Lower lobe of right lung (tissue), 2 donors: ENCODE data around the gene DENND10. TPM values are rescaled to one million over a fixed set of nuclear protein-coding genes. Genes with fewer than 3 reads are reported as not detected.

ENCODE experiments used
- ATAC-seq, 2 donors: fragments of 200-7000 bp; cut with Tn5 transposase; one replicate each; pipeline ENCODE4 v1.9.1; 2020 to 2022; ENCODE audit warnings: mild to moderate bottlenecking in 2 of 2, moderate library complexity in 2 of 2
- DNase-seq: peaks from one replicate; pipeline ENCODE4 v3.0.0-alpha.2; 2020
- H3K27ac ChIP-seq: fragments of 200-600 bp; one replicate; pipeline ENCODE4 v1.8.0; 2022
- H3K27me3 ChIP-seq: fragments of 200-600 bp; one replicate; pipeline ENCODE4 v1.8.0; 2022; ENCODE audit warnings: low read depth
- H3K36me3 ChIP-seq: fragments of 200-600 bp; one replicate; pipeline ENCODE4 v1.8.0; 2022; ENCODE audit warnings: mild to moderate bottlenecking
- H3K4me1 ChIP-seq: fragments of 200-600 bp; one replicate; pipeline ENCODE4 v1.8.0; 2022
- H3K4me3 ChIP-seq: fragments of 200-600 bp; one replicate; pipeline ENCODE4 v1.8.0; 2022; ENCODE audit warnings: mild to moderate bottlenecking
- H3K9me3 ChIP-seq: fragments of 200-600 bp; one replicate; pipeline ENCODE4 v1.8.0; 2022
- CTCF ChIP-seq: fragments of 200-600 bp; IDR thresholded peaks from one replicate; pipeline ENCODE4 v1.8.0; 2022; ENCODE audit warnings: antibody characterized with exemption, mild to moderate bottlenecking
- intact Hi-C: fragments of 100-400 bp; cut with DNase I; formaldehyde crosslinking; loops from one replicate; pipeline ENCODE4 v1.11.0; 2022
- total RNA-seq: library from RNA; stranded (reverse); fragmentation: NEBNext Ultra II Directional; extraction: Animal tissue kit (Norgen Biotek cat#: 25700); gene quantifications from one replicate; pipeline ENCODE4 v1.2.1, GENCODE V29; 2021
- donor health status: DM: no; HTN: yes; CAD: no; lungs with severe emphysema.

The DENND10 gene
- total RNA-seq, 1 donor from 2014 or later: 33.8 TPM

GRCh38 chr10:119119400-119119799, 15.5 kb downstream of the DENND10 start:
- intact Hi-C loops: no loop called here
- Histone ChIP-seq H3K4me3 (no peak overlapping the region), H3K4me1 (no peaks in the 10 kb centered on the region), H3K27me3 (no peaks in the 10 kb centered on the region), H3K27ac (no peak overlapping the region), H3K36me3 (peaks cover 84% of the 10 kb centered on the region), H3K9me3 (no peaks in the 10 kb centered on the region)
- ATAC-seq: no peak
- DNase-seq: no peak
- TF ChIP-seq CTCF: no peak

GRCh38 chr10:119120413-119120867, 16.5 kb downstream of the DENND10 start:
- no peaks in the 10 kb centered on the region for H3K27me3 ChIP-seq
- peaks cover 87% of the 10 kb centered on the region for H3K36me3 ChIP-seq
- H3K9me3 ChIP-seq: no peaks in the 10 kb centered on the region
- no peak overlapping the region for H3K4me3 ChIP-seq
- H3K27ac ChIP-seq: peak overlapping the region; percentile 19
- TF ChIP-seq CTCF: no peak
- DNase-seq (no peak), ATAC-seq (no peak)
- intact Hi-C loops: no loop called here
- no peaks in the 10 kb centered on the region for H3K4me1 ChIP-seq

GRCh38 chr10:119120875-119121274, 17.0 kb downstream of the DENND10 start:
- no peak for TF ChIP-seq CTCF
- Histone ChIP-seq H3K27ac (no peak overlapping the region), H3K27me3 (no peaks in the 10 kb centered on the region), H3K9me3 (no peaks in the 10 kb centered on the region), H3K36me3 (peaks cover 87% of the 10 kb centered on the region), H3K4me3 (no peak overlapping the region), H3K4me1 (no peaks in the 10 kb centered on the region)
- intact Hi-C loops: no loop called here
- no peak for DNase-seq
- no peak for ATAC-seq

DNA sequence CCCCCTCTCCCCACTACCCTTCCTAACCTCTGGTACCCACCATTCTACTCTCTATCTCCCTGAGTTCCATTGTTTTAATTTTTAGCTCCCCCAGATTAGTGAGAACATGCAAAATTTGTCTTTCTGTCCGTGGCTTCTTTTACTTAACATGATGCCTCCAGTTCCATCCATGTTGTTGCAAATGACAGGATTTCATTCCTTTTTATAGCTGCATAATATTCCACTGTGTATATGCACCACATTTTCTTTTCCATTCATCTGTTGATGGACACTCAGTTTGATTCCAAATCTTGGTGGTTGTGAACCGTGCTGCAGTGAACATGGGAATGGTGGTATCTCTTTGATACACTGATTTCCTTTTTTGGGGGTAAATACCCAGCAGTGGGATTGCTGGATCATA, 22.0 kb downstream of the DENND10 start:
- H3K27ac ChIP-seq: no peak overlapping the region
- intact Hi-C loops: no loop called here
- DNase-seq (no peak), ATAC-seq (no peak)
- no peak overlapping the region for H3K4me3 ChIP-seq
- H3K27me3 ChIP-seq: no peaks in the 10 kb centered on the region
- no peaks in the 10 kb centered on the region for H3K9me3 ChIP-seq
- H3K36me3 ChIP-seq: peaks cover 85% of the 10 kb centered on the region
- no peak for TF ChIP-seq CTCF
- H3K4me1 ChIP-seq: peaks cover 9% of the 10 kb centered on the region

GRCh38 chr10:119129721-119130120, 25.8 kb downstream of the DENND10 start:
- intact Hi-C loops: no loop called here
- Histone ChIP-seq H3K36me3 (peaks cover 67% of the 10 kb centered on the region), H3K4me3 (no peak overlapping the region), H3K9me3 (no peaks in the 10 kb centered on the region), H3K4me1 (peaks cover 29% of the 10 kb centered on the region), H3K27me3 (no peaks in the 10 kb centered on the region), H3K27ac (no peak overlapping the region)
- DNase-seq (no peak), ATAC-seq (no peak)
- no peak for TF ChIP-seq CTCF
